ENCODE measurements around the gene PRRC2B.

GRCh38 chr9:131447148-131447547 lies 53.3 kb downstream of the PRRC2B start:
- no peak for TF ChIP-seq EZH2 (IDR thresholded peaks at IDR 0.05; ENCODE audit: low read depth, unreplicated experiment)
- TF ChIP-seq POLR2AphosphoS5 (IDR thresholded peaks at IDR 0.05; ENCODE audit: low read depth) = no peak
- TF ChIP-seq CTCF (conservative IDR thresholded peaks at IDR 0.05; ENCODE audit: low read depth in 2 of 2) = no peak
- no peak for TF ChIP-seq REST (IDR thresholded peaks at IDR 0.05; ENCODE audit: unreplicated experiment)
- no peak for TF ChIP-seq CREB1 (CRISPR knock-in tag; IDR thresholded peaks at IDR 0.05; ENCODE audit: low read depth)
- TF ChIP-seq ZNF331 (CRISPR knock-in tag; IDR thresholded peaks at IDR 0.05; ENCODE audit: low read depth) = no peak
- TF ChIP-seq EZH2phosphoT487 (IDR thresholded peaks at IDR 0.05; ENCODE audit: unreplicated experiment) = no peak
- no peak for TF ChIP-seq JUNB (IDR thresholded peaks at IDR 0.05; ENCODE audit: unreplicated experiment)
- TF ChIP-seq, protein P1, sequence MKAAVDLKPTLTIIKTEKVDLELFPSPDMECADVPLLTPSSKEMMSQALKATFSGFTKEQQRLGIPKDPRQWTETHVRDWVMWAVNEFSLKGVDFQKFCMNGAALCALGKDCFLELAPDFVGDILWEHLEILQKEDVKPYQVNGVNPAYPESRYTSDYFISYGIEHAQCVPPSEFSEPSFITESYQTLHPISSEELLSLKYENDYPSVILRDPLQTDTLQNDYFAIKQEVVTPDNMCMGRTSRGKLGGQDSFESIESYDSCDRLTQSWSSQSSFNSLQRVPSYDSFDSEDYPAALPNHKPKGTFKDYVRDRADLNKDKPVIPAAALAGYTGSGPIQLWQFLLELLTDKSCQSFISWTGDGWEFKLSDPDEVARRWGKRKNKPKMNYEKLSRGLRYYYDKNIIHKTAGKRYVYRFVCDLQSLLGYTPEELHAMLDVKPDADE (IDR thresholded peaks at IDR 0.05) = no peak
- TF ChIP-seq NANOG (IDR thresholded peaks at IDR 0.05; ENCODE audit: borderline replicate concordance) = no peak
